Activated CD8-positive, alpha-beta memory T cell treated with anti-CD3 and anti-CD28 coated beads, Interleukin-2, amount 50 U/mL, for 1 hour (primary cell): ENCODE results near the gene MCUR1.
"Not testable (repeated sequence)": the region's sequence is repeated elsewhere in the genome, so short reads cannot be mapped to it uniquely, and the experiment has no call there.

Experiments
- DNase-seq: peaks from one replicate; pipeline ENCODE4 v3.0.0-alpha.2; 2020; ENCODE audit errors: extremely low read depth

MCUR1 gene

GRCh38 chr6:13814176-13814937 lies at the start of gene MCUR1:
Gene MCUR1, minus strand, starts transcription at chr6:13814557. Its CDS starts 128 bp downstream, at chr6:13814429.
- peak; percentile 37 for DNase-seq

GRCh38 chr6:13863699-13864155 lies 49.4 kb upstream of the MCUR1 start:
- no peak for DNase-seq

GRCh38 chr6:13860556-13861185 lies 46.3 kb upstream of the MCUR1 start:
- not testable (repeated sequence) for DNase-seq

GRCh38 chr6:13859871-13860555 lies 45.7 kb upstream of the MCUR1 start:
- DNase-seq, result no peak

- DNase-seq, result no peak
These were observed 40.4 kb upstream of the MCUR1 start for GRCh38 chr6:13854716-13855250.

- no peak for DNase-seq
These were observed 39.5 kb upstream of the MCUR1 start for GRCh38 chr6:13853871-13854270.

- DNase-seq, result no peak
These were observed 37.4 kb upstream of the MCUR1 start for GRCh38 chr6:13851803-13852202.

GRCh38 chr6:13851330-13851729 lies 37.0 kb upstream of the MCUR1 start:
- DNase-seq, result no peak

GRCh38 chr6:13850690-13851089 lies 36.3 kb upstream of the MCUR1 start:
- DNase-seq, result not testable (repeated sequence)

GRCh38 chr6:13848522-13849150 lies 34.3 kb upstream of the MCUR1 start:
- DNase-seq, result no peak

GRCh38 chr6:13847326-13848050 lies 33.1 kb upstream of the MCUR1 start:
- DNase-seq, result no peak

GRCh38 chr6:13846841-13847240 lies 32.5 kb upstream of the MCUR1 start:
- no peak for DNase-seq

- no peak for DNase-seq
These were observed 27.6 kb upstream of the MCUR1 start for GRCh38 chr6:13841936-13842335.

GRCh38 chr6:13838616-13839015 lies 24.3 kb upstream of the MCUR1 start:
- DNase-seq, result no peak

GRCh38 chr6:13836170-13836569 lies 21.8 kb upstream of the MCUR1 start:
- DNase-seq, result no peak

GRCh38 chr6:13834790-13835189 lies 20.4 kb upstream of the MCUR1 start:
- no peak for DNase-seq

- not testable (repeated sequence) for DNase-seq
These were observed 19.7 kb upstream of the MCUR1 start for GRCh38 chr6:13834018-13834417.

- DNase-seq, result no peak
These were observed 18.4 kb upstream of the MCUR1 start for GRCh38 chr6:13832778-13833177.

- no peak for DNase-seq
These were observed 17.3 kb upstream of the MCUR1 start for GRCh38 chr6:13831615-13832014.

GRCh38 chr6:13830803-13831202 lies 16.4 kb upstream of the MCUR1 start:
- no peak for DNase-seq

- not testable (repeated sequence) for DNase-seq
These were observed 15.1 kb upstream of the MCUR1 start for GRCh38 chr6:13829419-13829818.
